Panc1 (cell line): ENCODE data around the gene UNC45B. TPM values are rescaled to one million over a fixed set of nuclear protein-coding genes. Genes with fewer than 3 reads are reported as not detected.

Source experiments
- ATAC-seq: fragments of 200-7000 bp; cut with Tn5 transposase; 2 replicates; pipeline ENCODE4 v1.9.1; 2020; ENCODE audit warnings: mild to moderate bottlenecking, moderate library complexity
- BruUV-seq: library from RNA; stranded (reverse); fragments of 400-500 nt; replicated peaks from 2 replicates; lab custom pipeline; 2021; lab: Mats Ljungman, UMichigan
- CTCF ChIA-PET: fragments of 300-600 bp; sonication (Branson Sonifier 250); formaldehyde crosslinking; loops from one replicate; lab custom pipeline; 2022; ENCODE audit warnings: antibody characterized with exemption; lab: Charles Lee
- POLR2A ChIA-PET: fragments of 300-600 bp; sonication (Branson Sonifier 250); formaldehyde crosslinking; loops from one replicate; lab custom pipeline; 2022; ENCODE audit warnings: antibody characterized with exemption; lab: Charles Lee
- DNase-seq: peaks from one replicate; pipeline ENCODE4 v3.0.0-alpha.2; 2010; ENCODE audit warnings: low read depth, low spot score
- H3K27ac ChIP-seq: 2 replicates; pipeline ENCODE4 v1.5.1; 2011; ENCODE audit warnings: mild to moderate bottlenecking, low read length, inconsistent platforms
- H3K27me3 ChIP-seq: fragments of 200-500 bp; sonication (Bioruptor generic); 2 replicates; pipeline ENCODE4 v1.6.0; 2014; ENCODE audit warnings: low read length, inconsistent platforms; ENCODE audit not compliant: control insufficient read depth, insufficient read depth
- H3K36me3 ChIP-seq: fragments of 200-500 bp; sonication (Bioruptor generic); 2 replicates; pipeline ENCODE4 v1.5.1; 2014; ENCODE audit warnings: inconsistent platforms, mild to moderate bottlenecking, low read length, moderate library complexity; ENCODE audit not compliant: control insufficient read depth, insufficient read depth
- H3K4me1 ChIP-seq: 2 replicates; pipeline ENCODE4 v1.5.1; 2011; ENCODE audit warnings: inconsistent platforms, mild to moderate bottlenecking, low read length, moderate library complexity; ENCODE audit not compliant: control insufficient read depth, insufficient read depth
- H3K4me3 ChIP-seq, 2 experiments: 2 replicates each; pipeline ENCODE4 v1.5.1; 2011 to 2012; ENCODE audit warnings: low read depth in 2 of 2, low read length in 2 of 2, mild to moderate bottlenecking in 2 of 2, inconsistent platforms in 1 of 2, moderate library complexity in 1 of 2
- H3K9me3 ChIP-seq: fragments of 200-500 bp; sonication (Bioruptor generic); 2 replicates; pipeline ENCODE4 v1.5.1; 2014; ENCODE audit warnings: low read depth, mild to moderate bottlenecking, inconsistent platforms, low read length, moderate library complexity; ENCODE audit not compliant: control insufficient read depth, insufficient read depth
- POLR2AphosphoS5 ChIP-seq: IDR thresholded peaks from 2 replicates; pipeline ENCODE4 v1.6.1; 2012; ENCODE audit warnings: mild to moderate bottlenecking, low read depth, low read length, moderate library complexity
- SIN3A ChIP-seq: IDR thresholded peaks from 2 replicates; pipeline ENCODE4 v1.6.1; 2012; ENCODE audit warnings: low read depth, mild to moderate bottlenecking, low read length, moderate library complexity, borderline replicate concordance; ENCODE audit not compliant: insufficient read depth
- TCF7L2 ChIP-seq: IDR thresholded peaks from 2 replicates; pipeline ENCODE4 v1.6.1; 2011; ENCODE audit warnings: mild to moderate bottlenecking, low read depth, low read length, inconsistent platforms
- in situ Hi-C: cut with HindIII; loops from 2 replicates; pipeline ENCODE4 v1.10.0; 2016; ENCODE audit warnings: low sequenced_read_pairs, low pct_unique_long_range_greater_than_20kb
- intact Hi-C: fragments of 100-400 bp; cut with micrococcal nuclease; formaldehyde crosslinking; loops from one replicate; pipeline ENCODE4 v1.10.0; 2022; ENCODE audit not compliant: unreplicated experiment
- total RNA-seq: library from RNA; stranded (reverse); gene quantifications from one replicate; pipeline ENCODE4 v1.2.1, GENCODE V29; 2021; ENCODE audit not compliant: unreplicated experiment
- TF ChIP-seq, protein P1 (sequence below): fragments of 450-650 bp; IDR thresholded peaks from 2 replicates; pipeline ENCODE4 v1.5.1; 2017; ENCODE audit warnings: mild to moderate bottlenecking
- TF ChIP-seq, protein P2 (sequence below), 2 experiments: IDR thresholded peaks; 2 replicates each; pipeline ENCODE4 v1.6.1; 2011 to 2012; ENCODE audit warnings: low read depth in 2 of 2, control low read depth in 1 of 2, low read length in 1 of 2, mild to moderate bottlenecking in 1 of 2, moderate library complexity in 1 of 2; ENCODE audit not compliant: insufficient read depth in 1 of 2

The UNC45B gene
- total RNA-seq, 1 experiment from 2014 or later = not detected

DNA sequence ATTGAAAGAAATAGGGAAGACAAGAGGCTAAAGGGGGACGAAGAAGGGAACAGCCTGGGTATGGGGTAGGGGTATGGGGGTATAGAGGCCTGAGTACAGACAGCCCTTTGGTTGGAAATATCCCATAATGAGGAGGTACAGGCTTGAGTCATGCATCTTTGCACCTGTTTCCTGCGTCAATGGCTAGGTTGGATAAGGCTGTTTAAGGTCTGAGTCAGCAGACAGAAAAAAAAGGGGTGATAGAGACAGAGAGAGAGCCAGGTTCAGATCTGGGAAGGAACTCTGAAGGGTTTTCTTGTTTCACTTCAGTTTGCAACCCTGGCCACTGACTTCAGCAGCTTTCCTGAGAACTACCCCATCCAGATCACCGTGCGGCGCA is 17.7 kb upstream of the UNC45B start:
- CTCF ChIA-PET = no interaction called here
- no peak for DNase-seq
- no peak overlapping the region for H3K4me3 ChIP-seq
- H3K4me1 ChIP-seq = no peaks in the 10 kb centered on the region
- intact Hi-C loops = no loop called here
- 0 out of 2 replicates have a peak, but pooled peaks have one; percentile 8 for ATAC-seq
- H3K27ac ChIP-seq = no peak overlapping the region
- no peaks in the 10 kb centered on the region for H3K27me3 ChIP-seq
- POLR2A ChIA-PET = no interaction called here
- BruUV-seq = no TSS peak
- H3K36me3 ChIP-seq = peaks cover 8% of the 10 kb centered on the region
- in situ Hi-C loops = no loop called here
- H3K9me3 ChIP-seq = no peaks in the 10 kb centered on the region
- no peak for TF ChIP-seq TCF7L2
- TF ChIP-seq, protein P1, sequence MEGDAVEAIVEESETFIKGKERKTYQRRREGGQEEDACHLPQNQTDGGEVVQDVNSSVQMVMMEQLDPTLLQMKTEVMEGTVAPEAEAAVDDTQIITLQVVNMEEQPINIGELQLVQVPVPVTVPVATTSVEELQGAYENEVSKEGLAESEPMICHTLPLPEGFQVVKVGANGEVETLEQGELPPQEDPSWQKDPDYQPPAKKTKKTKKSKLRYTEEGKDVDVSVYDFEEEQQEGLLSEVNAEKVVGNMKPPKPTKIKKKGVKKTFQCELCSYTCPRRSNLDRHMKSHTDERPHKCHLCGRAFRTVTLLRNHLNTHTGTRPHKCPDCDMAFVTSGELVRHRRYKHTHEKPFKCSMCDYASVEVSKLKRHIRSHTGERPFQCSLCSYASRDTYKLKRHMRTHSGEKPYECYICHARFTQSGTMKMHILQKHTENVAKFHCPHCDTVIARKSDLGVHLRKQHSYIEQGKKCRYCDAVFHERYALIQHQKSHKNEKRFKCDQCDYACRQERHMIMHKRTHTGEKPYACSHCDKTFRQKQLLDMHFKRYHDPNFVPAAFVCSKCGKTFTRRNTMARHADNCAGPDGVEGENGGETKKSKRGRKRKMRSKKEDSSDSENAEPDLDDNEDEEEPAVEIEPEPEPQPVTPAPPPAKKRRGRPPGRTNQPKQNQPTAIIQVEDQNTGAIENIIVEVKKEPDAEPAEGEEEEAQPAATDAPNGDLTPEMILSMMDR = no peak
- TF ChIP-seq SIN3A = no peak
- 0 out of 2 replicates have a peak, but pooled peaks have one; percentile 66 for TF ChIP-seq POLR2AphosphoS5

DNA sequence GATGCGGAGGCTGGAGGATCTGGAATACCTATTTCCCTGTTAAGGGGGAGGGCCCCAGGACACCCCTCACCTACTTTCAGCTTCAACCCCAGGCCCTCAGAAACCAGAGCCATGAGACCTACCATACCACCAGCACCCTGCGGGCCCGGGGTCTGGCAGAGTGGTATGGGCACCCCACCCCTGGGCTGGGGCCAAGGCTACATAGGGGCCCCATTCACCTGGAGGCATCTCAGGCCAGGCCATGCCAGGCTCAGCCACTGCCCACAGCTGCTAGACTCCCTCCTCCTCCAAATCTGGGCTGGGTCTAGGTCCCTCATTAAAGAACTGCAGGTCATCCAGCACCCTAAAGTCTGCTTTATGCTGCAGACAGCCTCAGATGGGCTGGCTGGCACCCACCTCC is 17.2 kb upstream of the UNC45B start:
- intact Hi-C loops = no loop called here
- ChIA-PET POLR2A (no interaction called here), CTCF (no interaction called here)
- H3K36me3 ChIP-seq = peaks cover 8% of the 10 kb centered on the region
- no peaks in the 10 kb centered on the region for H3K9me3 ChIP-seq
- H3K27ac ChIP-seq = no peak overlapping the region
- no peaks in the 10 kb centered on the region for H3K27me3 ChIP-seq
- TF ChIP-seq, protein P2, sequence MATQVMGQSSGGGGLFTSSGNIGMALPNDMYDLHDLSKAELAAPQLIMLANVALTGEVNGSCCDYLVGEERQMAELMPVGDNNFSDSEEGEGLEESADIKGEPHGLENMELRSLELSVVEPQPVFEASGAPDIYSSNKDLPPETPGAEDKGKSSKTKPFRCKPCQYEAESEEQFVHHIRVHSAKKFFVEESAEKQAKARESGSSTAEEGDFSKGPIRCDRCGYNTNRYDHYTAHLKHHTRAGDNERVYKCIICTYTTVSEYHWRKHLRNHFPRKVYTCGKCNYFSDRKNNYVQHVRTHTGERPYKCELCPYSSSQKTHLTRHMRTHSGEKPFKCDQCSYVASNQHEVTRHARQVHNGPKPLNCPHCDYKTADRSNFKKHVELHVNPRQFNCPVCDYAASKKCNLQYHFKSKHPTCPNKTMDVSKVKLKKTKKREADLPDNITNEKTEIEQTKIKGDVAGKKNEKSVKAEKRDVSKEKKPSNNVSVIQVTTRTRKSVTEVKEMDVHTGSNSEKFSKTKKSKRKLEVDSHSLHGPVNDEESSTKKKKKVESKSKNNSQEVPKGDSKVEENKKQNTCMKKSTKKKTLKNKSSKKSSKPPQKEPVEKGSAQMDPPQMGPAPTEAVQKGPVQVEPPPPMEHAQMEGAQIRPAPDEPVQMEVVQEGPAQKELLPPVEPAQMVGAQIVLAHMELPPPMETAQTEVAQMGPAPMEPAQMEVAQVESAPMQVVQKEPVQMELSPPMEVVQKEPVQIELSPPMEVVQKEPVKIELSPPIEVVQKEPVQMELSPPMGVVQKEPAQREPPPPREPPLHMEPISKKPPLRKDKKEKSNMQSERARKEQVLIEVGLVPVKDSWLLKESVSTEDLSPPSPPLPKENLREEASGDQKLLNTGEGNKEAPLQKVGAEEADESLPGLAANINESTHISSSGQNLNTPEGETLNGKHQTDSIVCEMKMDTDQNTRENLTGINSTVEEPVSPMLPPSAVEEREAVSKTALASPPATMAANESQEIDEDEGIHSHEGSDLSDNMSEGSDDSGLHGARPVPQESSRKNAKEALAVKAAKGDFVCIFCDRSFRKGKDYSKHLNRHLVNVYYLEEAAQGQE (IDR thresholded peaks at IDR 0.05; ENCODE audit: insufficient read depth in 1 of 2, low read depth in 2 of 2, low read length in 1 of 2) = no peak
- peak; percentile 61; the same call in 1 of the 2 replicates for TF ChIP-seq POLR2AphosphoS5
- ATAC-seq (peak; percentile 11; the same call in 1 of the 2 replicates), DNase-seq (no peak)
- no peak overlapping the region for H3K4me3 ChIP-seq
- no TSS peak for BruUV-seq
- in situ Hi-C loops = no loop called here
- no peaks in the 10 kb centered on the region for H3K4me1 ChIP-seq

DNA sequence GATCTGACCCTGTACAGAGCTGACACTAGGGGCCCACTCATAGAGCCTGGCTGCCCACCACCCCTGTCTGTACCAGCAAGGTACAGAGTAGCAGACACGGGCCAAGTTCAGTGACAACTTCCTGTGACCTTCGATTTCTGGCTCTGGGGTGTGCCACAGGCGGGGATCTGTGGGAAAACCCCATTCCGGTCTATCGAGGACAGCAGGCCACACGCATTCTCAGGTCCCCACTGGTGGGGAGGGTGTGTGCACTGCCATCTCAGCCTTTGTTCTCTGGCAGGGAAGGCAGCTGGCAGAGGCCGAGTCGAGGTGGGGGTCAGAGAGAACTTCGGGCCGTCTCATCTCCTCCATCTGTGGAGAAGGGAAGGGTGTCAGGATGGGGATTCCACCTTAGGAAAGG is 15.5 kb upstream of the UNC45B start:
- ChIA-PET POLR2A (no interaction called here), CTCF (no interaction called here)
- DNase-seq = no peak
- intact Hi-C loops (no loop called here), in situ Hi-C loops (no loop called here)
- ATAC-seq = no peak
- H3K27ac ChIP-seq = no peak overlapping the region
- no peaks in the 10 kb centered on the region for H3K27me3 ChIP-seq
- TF ChIP-seq, protein P2 (IDR thresholded peaks at IDR 0.05; ENCODE audit: insufficient read depth in 1 of 2, low read depth in 2 of 2, low read length in 1 of 2) = no peak
- no peak for TF ChIP-seq SIN3A
- TF ChIP-seq TCF7L2 = no peak
- TF ChIP-seq POLR2AphosphoS5 = no peak
- TF ChIP-seq, protein P1 = no peak
- BruUV-seq = no TSS peak
- no peak overlapping the region for H3K4me3 ChIP-seq
- peaks cover 13% of the 10 kb centered on the region for H3K36me3 ChIP-seq
- no peaks in the 10 kb centered on the region for H3K4me1 ChIP-seq
- H3K9me3 ChIP-seq = no peaks in the 10 kb centered on the region
